B cell (primary cell): ENCODE data around the gene MS4A4E. TPM values are rescaled to one million over a fixed set of nuclear protein-coding genes. Genes with fewer than 3 reads are reported as not detected.

Source experiments
- ATAC-seq: fragments of 200-7000 bp; cut with Tn5 transposase; one replicate; pipeline ENCODE4 v1.10.0; 2021; ENCODE audit warnings: low read depth, mild to moderate bottlenecking, moderate number of reproducible peaks, moderate library complexity
- CTCF ChIA-PET: fragments of 350-600 bp; sonication (Branson Sonifier 250); formaldehyde crosslinking; loops from one replicate; lab custom pipeline; 2021; ENCODE audit warnings: antibody characterized with exemption, inconsistent platforms; lab: Charles Lee
- POLR2A ChIA-PET: fragments of 350-600 bp; sonication (Branson Sonifier 250); formaldehyde crosslinking; loops from one replicate; lab custom pipeline; 2021; ENCODE audit warnings: antibody characterized with exemption; lab: Charles Lee
- DNase-seq: peaks from one replicate; pipeline ENCODE4 v3.0.0; 2013
- H2AFZ ChIP-seq: 2 replicates; pipeline ENCODE4 v1.6.1; 2012; ENCODE audit warnings: mild to moderate bottlenecking, low read depth, low read length; ENCODE audit not compliant: insufficient read depth, poor library complexity, severe bottlenecking
- H3K27ac ChIP-seq, 2 donors: 1 replicate in 1 of 2; 2 replicates in 1 of 2; pipeline ENCODE4 v1.5.1; 2012 to 2013; ENCODE audit warnings: low read length in 2 of 2, mild to moderate bottlenecking in 2 of 2, moderate library complexity in 1 of 2
- H3K27me3 ChIP-seq, 4 experiments: fragments of 200-600 bp in 1 of 4; sonication (generic) in 1 of 4; replicated peaks in 1 of 4; 1 replicate in 2 of 4; 2 replicates in 2 of 4; pipeline versions ENCODE4 v1.6.1 to v1.7.0; 2013 to 2016; ENCODE audit warnings: low read length in 3 of 4, mild to moderate bottlenecking in 2 of 4, mixed read lengths in 1 of 4, moderate library complexity in 1 of 4; ENCODE audit not compliant: insufficient read depth in 4 of 4, control insufficient read depth in 3 of 4; ENCODE audit errors: control extremely low read depth in 1 of 4
- H3K36me3 ChIP-seq, 2 experiments: replicated peaks in 1 of 2; 1 replicate in 1 of 2; 2 replicates in 1 of 2; pipeline versions ENCODE4 v1.6.1 to v1.7.1; 2013; ENCODE audit warnings: low read length in 1 of 2; ENCODE audit not compliant: insufficient read depth in 2 of 2, control insufficient read depth in 1 of 2; ENCODE audit errors: control extremely low read depth in 1 of 2, extremely low read depth in 1 of 2
- H3K4me1 ChIP-seq, 2 donors: fragments of 200-600 bp in 1 of 2; sonication (generic) in 1 of 2; 1 replicate in 1 of 2; 2 replicates in 1 of 2; pipeline versions ENCODE4 v1.5.1 to v1.6.1; 2013 to 2017; ENCODE audit warnings: low read length in 2 of 2; ENCODE audit not compliant: control insufficient read depth in 2 of 2, insufficient read depth in 2 of 2
- H3K4me2 ChIP-seq: replicated peaks from 2 replicates; pipeline ENCODE3; 2012; ENCODE audit warnings: mild to moderate bottlenecking, low read depth, low read length; ENCODE audit not compliant: poor library complexity, severe bottlenecking
- H3K4me3 ChIP-seq, 5 experiments: fragments of 200-600 bp in 1 of 5; sonication (generic) in 1 of 5; 1 replicate in 3 of 5; 2 replicates in 2 of 5; pipeline versions ENCODE4 v1.5.1 to v1.7.0; 2011 to 2016; ENCODE audit warnings: low read length in 4 of 5, mild to moderate bottlenecking in 4 of 5, low read depth in 2 of 5, control low read depth in 1 of 5, moderate library complexity in 1 of 5; ENCODE audit not compliant: insufficient read depth in 1 of 5; ENCODE audit errors: control extremely low read depth in 1 of 5, extremely low read depth in 1 of 5
- H3K79me2 ChIP-seq: fragments of 200-600 bp; sonication (generic); one replicate; pipeline ENCODE4 v1.6.0; 2016; ENCODE audit warnings: low read length; ENCODE audit not compliant: control insufficient read depth, insufficient read depth
- H3K9ac ChIP-seq: fragments of 200-600 bp; sonication (generic); 2 replicates; pipeline ENCODE4 v1.6.1; 2017; ENCODE audit warnings: mild to moderate bottlenecking, low read length, moderate library complexity
- H3K9me3 ChIP-seq, 3 donors: one replicate each; pipeline versions ENCODE4 v1.6.1 to v1.7.1; 2013; ENCODE audit warnings: low read length in 2 of 3; ENCODE audit not compliant: control insufficient read depth in 2 of 3, insufficient read depth in 1 of 3; ENCODE audit errors: control extremely low read depth in 1 of 3
- H4K20me1 ChIP-seq: 2 replicates; pipeline ENCODE4 v1.6.0; 2012; ENCODE audit warnings: mild to moderate bottlenecking, low read length; ENCODE audit not compliant: insufficient read depth, control insufficient read depth, poor library complexity, severe bottlenecking
- H3K27ac Mint-ChIP-seq: one replicate; pipeline ENCODE4 v1.8.0; 2021; ENCODE audit warnings: mixed read lengths
- H3K27me3 Mint-ChIP-seq: one replicate; pipeline ENCODE4 v1.8.0; 2021; ENCODE audit warnings: mixed read lengths
- H3K4me1 Mint-ChIP-seq: one replicate; pipeline ENCODE4 v1.8.0; 2021; ENCODE audit warnings: mixed read lengths
- H3K4me3 Mint-ChIP-seq: one replicate; pipeline ENCODE4 v1.8.0; 2021; ENCODE audit warnings: mixed read lengths
- H3K9me3 Mint-ChIP-seq: one replicate; pipeline ENCODE4 v1.8.0; 2022; ENCODE audit warnings: mixed read lengths; ENCODE audit not compliant: insufficient read depth
- EZH2 ChIP-seq: IDR thresholded peaks from 2 replicates; pipeline ENCODE4 v1.6.1; 2012; ENCODE audit warnings: borderline replicate concordance, low read depth, mild to moderate bottlenecking, moderate library complexity, low read length; ENCODE audit not compliant: insufficient read depth, poor library complexity, severe bottlenecking
- WGBS: methylation state at CpG from one replicate; pipeline ENCODE4 v1.1.5; 2013; ENCODE audit warnings: missing lambda C conversion rate; ENCODE audit not compliant: insufficient coverage; 5-methylcytosine and 5-hydroxymethylcytosine counted together
- intact Hi-C: fragments of 100-400 bp; cut with micrococcal nuclease; formaldehyde crosslinking; loops from one replicate; pipeline ENCODE4 v1.10.0; 2022
- polyA minus RNA-seq: library from RNA; depleted of rRNA, polyadenylated mRNA; stranded (reverse); fragments of >200 nt; gene quantifications from 2 replicates; pipeline ENCODE4 v1.2.3, GENCODE V29; 2012
- polyA plus RNA-seq: library from polyadenylated mRNA; depleted of rRNA; stranded (reverse); fragments of >200 nt; gene quantifications from 2 replicates; pipeline ENCODE4 v1.2.3, GENCODE V29; 2012
- total RNA-seq, 2 donors: library from RNA; stranded (reverse); fragments of 120-200 nt in 1 of 2; gene quantifications; 1 replicate in 1 of 2; 2 replicates in 1 of 2; pipeline versions ENCODE4 v1.2.3 to v1.2.4, GENCODE V29; 2013 to 2022
- TF ChIP-seq, protein P1 (sequence below): fragments of 200-600 bp; IDR thresholded peaks from one replicate; pipeline ENCODE4 v1.8.0; 2022; ENCODE audit warnings: antibody characterized with exemption, mild to moderate bottlenecking

MS4A4E gene
- total RNA-seq (0.42 TPM in 1 of 2 replicates, not detected in the other), polyA plus RNA-seq (0.27 and 1.0 TPM in 2 replicates), polyA minus RNA-seq (0.21 TPM in 1 of 2 replicates, not detected in the other)
- 0.23 TPM for total RNA-seq (2013)

DNA sequence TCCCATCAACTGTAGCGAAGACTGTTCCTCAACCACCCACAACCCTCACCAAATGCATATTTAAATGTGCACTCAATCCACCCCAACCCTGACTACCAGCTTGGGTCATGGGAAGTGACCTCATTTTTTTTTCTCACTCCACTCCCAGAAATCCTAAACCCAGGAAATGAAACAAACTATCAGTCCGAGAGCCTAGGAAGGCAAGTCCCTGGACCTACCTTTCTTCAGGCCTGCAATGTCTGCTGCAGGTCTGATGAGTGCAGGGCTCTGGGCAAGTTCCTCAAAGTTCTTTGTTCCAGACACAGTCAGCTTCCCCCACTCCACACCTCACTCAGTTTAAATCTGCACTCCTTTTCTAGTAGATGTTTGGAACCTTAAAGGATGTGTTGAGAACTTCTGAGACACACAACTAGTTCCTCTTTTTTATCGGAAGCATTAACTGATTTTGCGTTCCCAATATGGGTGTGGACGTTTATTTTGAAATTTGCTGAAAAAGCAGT lies at the start of gene MS4A4E:
TSS of gene MS4A4E (minus strand) at position 398 of the 500 bp plus-strand sequence. CDS start 13,082 bp downstream, outside the sequence.
- Histone ChIP-seq H3K4me3 (no peak within 1 kb of the TSS), H3K9me3 (no peaks in the 10 kb centered on the region), H2AFZ (no peak within 1 kb of the TSS), H3K4me2 (peak within 1 kb of the TSS; percentile 12), H3K79me2 (no peaks in the 10 kb centered on the region), H3K27me3 (no peaks in the 10 kb centered on the region), H3K27ac (no peak within 1 kb of the TSS), H4K20me1 (no peaks in the 10 kb centered on the region), H3K9ac (no peak within 1 kb of the TSS), H3K4me1 (peaks cover 9 to 11% of the 10 kb centered on the region in 2 donors), H3K36me3 (no peaks in the 10 kb centered on the region)
- H3K4me1 Mint-ChIP-seq: peaks cover 14% of the 10 kb centered on the region
- POLR2A ChIA-PET: no interaction called here
- CTCF ChIA-PET: no interaction called here
- WGBS: 94% methylated on average over 2 of the region's 5 CpGs
- H3K9me3 Mint-ChIP-seq: no peaks in the 10 kb centered on the region
- TF ChIP-seq EZH2: no peak
- TF ChIP-seq, protein P1, sequence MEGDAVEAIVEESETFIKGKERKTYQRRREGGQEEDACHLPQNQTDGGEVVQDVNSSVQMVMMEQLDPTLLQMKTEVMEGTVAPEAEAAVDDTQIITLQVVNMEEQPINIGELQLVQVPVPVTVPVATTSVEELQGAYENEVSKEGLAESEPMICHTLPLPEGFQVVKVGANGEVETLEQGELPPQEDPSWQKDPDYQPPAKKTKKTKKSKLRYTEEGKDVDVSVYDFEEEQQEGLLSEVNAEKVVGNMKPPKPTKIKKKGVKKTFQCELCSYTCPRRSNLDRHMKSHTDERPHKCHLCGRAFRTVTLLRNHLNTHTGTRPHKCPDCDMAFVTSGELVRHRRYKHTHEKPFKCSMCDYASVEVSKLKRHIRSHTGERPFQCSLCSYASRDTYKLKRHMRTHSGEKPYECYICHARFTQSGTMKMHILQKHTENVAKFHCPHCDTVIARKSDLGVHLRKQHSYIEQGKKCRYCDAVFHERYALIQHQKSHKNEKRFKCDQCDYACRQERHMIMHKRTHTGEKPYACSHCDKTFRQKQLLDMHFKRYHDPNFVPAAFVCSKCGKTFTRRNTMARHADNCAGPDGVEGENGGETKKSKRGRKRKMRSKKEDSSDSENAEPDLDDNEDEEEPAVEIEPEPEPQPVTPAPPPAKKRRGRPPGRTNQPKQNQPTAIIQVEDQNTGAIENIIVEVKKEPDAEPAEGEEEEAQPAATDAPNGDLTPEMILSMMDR: no peak
- peak within 1 kb of the TSS; percentile 33 for H3K4me3 Mint-ChIP-seq
- H3K27ac Mint-ChIP-seq: no peak within 1 kb of the TSS
- peaks cover 13% of the 10 kb centered on the region for H3K27me3 Mint-ChIP-seq
- no peak for ATAC-seq
- intact Hi-C loops: no loop called here
- peak; percentile 19 for DNase-seq

DNA sequence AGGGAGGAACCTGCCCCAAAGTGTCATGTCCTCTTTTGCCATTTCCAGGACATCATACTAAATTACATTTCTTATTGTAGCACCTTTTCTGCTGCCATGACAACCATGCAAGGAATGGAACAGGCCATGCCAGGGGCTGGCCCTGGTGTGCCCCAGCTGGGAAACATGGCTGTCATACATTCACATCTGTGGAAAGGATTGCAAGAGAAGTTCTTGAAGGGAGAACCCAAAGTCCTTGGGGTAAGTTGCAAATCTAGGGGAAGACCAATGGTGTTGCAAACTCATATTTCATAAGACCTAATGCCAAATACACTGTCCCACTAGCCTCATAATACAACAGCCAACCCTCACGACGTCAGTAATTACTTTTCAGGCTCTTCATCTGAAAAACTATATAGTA lies 49.2 kb upstream of the MS4A4E start:
- Histone ChIP-seq H3K4me3 (no peak overlapping the region), H2AFZ (no peak overlapping the region), H3K9ac (no peak overlapping the region), H3K27me3 (no peaks in the 10 kb centered on the region), H4K20me1 (no peaks in the 10 kb centered on the region), H3K9me3 (peaks cover 0 to 6% (median 1%) of the 10 kb centered on the region in 3 donors), H3K27ac (no peak overlapping the region), H3K4me2 (no peak overlapping the region), H3K79me2 (no peaks in the 10 kb centered on the region), H3K4me1 (no peaks in the 10 kb centered on the region), H3K36me3 (no peaks in the 10 kb centered on the region)
- ATAC-seq (no peak), DNase-seq (no peak)
- no peak overlapping the region for H3K27ac Mint-ChIP-seq
- H3K27me3 Mint-ChIP-seq: peaks cover 3% of the 10 kb centered on the region
- no peak overlapping the region for H3K4me3 Mint-ChIP-seq
- no CpG with 5 or more reads among the region's 2 CpGs for WGBS
- intact Hi-C loops: no loop called here
- H3K4me1 Mint-ChIP-seq: no peaks in the 10 kb centered on the region
- POLR2A ChIA-PET: no interaction called here
- CTCF ChIA-PET: no interaction called here
- H3K9me3 Mint-ChIP-seq: peaks cover 1% of the 10 kb centered on the region
- no peak for TF ChIP-seq EZH2
- TF ChIP-seq, protein P1: no peak
